HCT116 (cell line): ENCODE results near the gene ERGIC1. TPM values are rescaled to one million over a fixed set of nuclear protein-coding genes. Genes with fewer than 3 reads are reported as not detected.

Source experiments
- ATAC-seq: fragments of 200-7000 bp; cut with Tn5 transposase; 2 replicates; pipeline ENCODE4 v1.9.1; 2020; ENCODE audit warnings: mild to moderate bottlenecking, moderate library complexity
- BruUV-seq: library from RNA; stranded (reverse); fragments of 400-500 nt; replicated peaks from 2 replicates; lab custom pipeline; 2021; lab: Mats Ljungman, UMichigan
- CTCF ChIA-PET: fragments of 300-600 bp; sonication (Branson Sonifier 250); formaldehyde crosslinking; loops from one replicate; lab custom pipeline; 2021; ENCODE audit warnings: antibody characterized with exemption; lab: Charles Lee
- POLR2A ChIA-PET: fragments of 300-600, 350-600 bp; sonication (Branson Sonifier 250); formaldehyde crosslinking; loops from one replicate; lab custom pipeline; 2021; ENCODE audit warnings: antibody characterized with exemption; lab: Charles Lee
- RAD21 ChIA-PET, 2 experiments: fragments of 300-600 bp; sonication (Branson Sonifier 250); formaldehyde crosslinking; loops; one replicate each; lab custom pipeline; 2023; ENCODE audit warnings: low total read pairs in 2 of 2; ENCODE audit not compliant: uncharacterized antibody in 2 of 2, unreplicated experiment in 2 of 2, low non-redundant PET in 1 of 2; lab: Charles Lee
- DNase-seq: peaks from one replicate; pipeline ENCODE4 v3.0.0-alpha.2; 2010; ENCODE audit warnings: low read depth, low spot score
- H2AFZ ChIP-seq: fragments of 200-600 bp; shearing (Covaris generic), sonication (generic); 2 replicates; pipeline ENCODE4 v1.6.1; 2017; ENCODE audit warnings: low read depth, mixed run types, mixed read lengths, antibody characterized with exemption, low read length; ENCODE audit not compliant: poor library complexity, severe bottlenecking
- H3K27ac ChIP-seq: 2 replicates; pipeline ENCODE4 v1.5.1; 2012; ENCODE audit warnings: low read depth, low read length
- H3K27me3 ChIP-seq: fragments of 200-600 bp; sonication (generic); 2 replicates; pipeline ENCODE4 v1.6.1; 2016; ENCODE audit warnings: mixed run types, low read length, mixed read lengths; ENCODE audit not compliant: insufficient read depth
- H3K36me3 ChIP-seq, 2 experiments: fragments of 200-500 bp in 1 of 2; fragments of 200-600 bp in 1 of 2; sonication (Bioruptor generic) in 1 of 2; sonication (generic) in 1 of 2; 2 replicates each; pipeline versions ENCODE4 v1.5.1 to v1.6.1; 2014 to 2016; ENCODE audit warnings: low read length in 2 of 2, inconsistent platforms in 1 of 2, mixed read lengths in 1 of 2, mixed run types in 1 of 2; ENCODE audit not compliant: insufficient read depth in 2 of 2, control insufficient read depth in 1 of 2
- H3K4me1 ChIP-seq, 2 experiments: fragments of 200-600 bp in 1 of 2; sonication (generic) in 1 of 2; 2 replicates each; pipeline versions ENCODE4 v1.5.1 to v1.6.1; 2012 to 2017; ENCODE audit warnings: low read length in 2 of 2, inconsistent platforms in 1 of 2, mild to moderate bottlenecking in 1 of 2, mixed read lengths in 1 of 2, mixed run types in 1 of 2, moderate library complexity in 1 of 2; ENCODE audit not compliant: insufficient read depth in 2 of 2, control insufficient read depth in 1 of 2
- H3K4me2 ChIP-seq: fragments of 200-600 bp; sonication (generic); 2 replicates; pipeline ENCODE4 v1.6.1; 2017; ENCODE audit warnings: mixed run types, low read length, mixed read lengths
- H3K4me3 ChIP-seq, 2 experiments: fragments of 200-600 bp in 1 of 2; sonication (generic) in 1 of 2; replicated peaks in 1 of 2; 2 replicates each; pipeline ENCODE4 v1.5.1; 2011 to 2016; ENCODE audit warnings: low read length in 2 of 2, control low read depth in 1 of 2, low read depth in 1 of 2, mild to moderate bottlenecking in 1 of 2, mixed read lengths in 1 of 2, mixed run types in 1 of 2
- H3K79me2 ChIP-seq: fragments of 200-600 bp; sonication (generic); 2 replicates; pipeline ENCODE4 v1.6.1; 2017; ENCODE audit warnings: mild to moderate bottlenecking, mixed run types, low read length, moderate library complexity, mixed read lengths; ENCODE audit not compliant: insufficient read depth
- H3K9ac ChIP-seq: fragments of 200-600 bp; sonication (generic); 2 replicates; pipeline ENCODE4 v1.6.1; 2016; ENCODE audit warnings: low read length, mixed read lengths
- H3K9me2 ChIP-seq: fragments of 200-600 bp; sonication (generic), shearing (Covaris generic); 2 replicates; pipeline ENCODE4 v1.6.1; 2017; ENCODE audit warnings: mixed run types, mild to moderate bottlenecking, moderate library complexity; ENCODE audit not compliant: insufficient read depth
- H3K9me3 ChIP-seq, 2 experiments: fragments of 200-500 bp in 1 of 2; fragments of 200-600 bp in 1 of 2; sonication (Bioruptor generic) in 1 of 2; sonication (generic) in 1 of 2; 2 replicates each; pipeline ENCODE4 v1.6.1; 2014 to 2017; ENCODE audit warnings: low read length in 2 of 2, mixed read lengths in 2 of 2, inconsistent platforms in 1 of 2, low read depth in 1 of 2, mild to moderate bottlenecking in 1 of 2, mixed run types in 1 of 2, moderate library complexity in 1 of 2; ENCODE audit not compliant: control insufficient read depth in 1 of 2, insufficient read depth in 1 of 2
- H4K20me1 ChIP-seq: fragments of 200-600 bp; sonication (generic), shearing (Covaris generic); 2 replicates; pipeline ENCODE4 v1.6.1; 2017; ENCODE audit warnings: mixed run types, mild to moderate bottlenecking, moderate library complexity; ENCODE audit not compliant: insufficient read depth
- CBX3 ChIP-seq: IDR thresholded peaks from 2 replicates; pipeline ENCODE4 v1.6.1; 2012; ENCODE audit warnings: low read depth
- CEBPB ChIP-seq: IDR thresholded peaks from 2 replicates; pipeline ENCODE4 v1.6.1; 2012; ENCODE audit warnings: low read depth
- EZH2phosphoT487 ChIP-seq: fragments of 200-600 bp; IDR thresholded peaks from 2 replicates; pipeline ENCODE4 v1.6.1; 2018; ENCODE audit warnings: antibody characterized with exemption, borderline replicate concordance
- FOSL1 ChIP-seq: IDR thresholded peaks from 2 replicates; pipeline ENCODE4 v1.6.1; 2012; ENCODE audit warnings: low read depth
- JUND ChIP-seq: IDR thresholded peaks from 2 replicates; pipeline ENCODE4 v1.6.1; 2012
- POLR2A ChIP-seq: IDR thresholded peaks from 2 replicates; pipeline ENCODE4 v1.7.0; 2011; ENCODE audit warnings: borderline replicate concordance; ENCODE audit not compliant: insufficient read depth, insufficient read length; ENCODE audit errors: extremely low read depth
- ZFX ChIP-seq: fragments of 450-650 bp; IDR thresholded peaks from 2 replicates; pipeline ENCODE4 v1.6.1; 2017
- ZNF274 ChIP-seq: fragments of 200-500 bp; sonication (Bioruptor generic); IDR thresholded peaks from 2 replicates; pipeline ENCODE4 v1.6.1; 2014; ENCODE audit warnings: mild to moderate bottlenecking, low read depth, low read length, inconsistent platforms
- intact Hi-C: fragments of 100-400 bp; cut with micrococcal nuclease; formaldehyde crosslinking; loops from 2 replicates; pipeline ENCODE4 v1.10.0; 2022
- total RNA-seq: library from RNA; stranded (reverse); gene quantifications from one replicate; pipeline ENCODE4 v1.2.1, GENCODE V29; 2021; ENCODE audit not compliant: unreplicated experiment
- TF ChIP-seq, protein P1 (sequence below): IDR thresholded peaks from 2 replicates; pipeline ENCODE4 v1.6.1; 2012; ENCODE audit warnings: low read depth
- TF ChIP-seq, protein P2 (sequence below): IDR thresholded peaks from 2 replicates; pipeline ENCODE4 v1.6.1; 2012

The ERGIC1 gene
- total RNA-seq, 1 experiment from 2014 or later, result 73.3 TPM

DNA sequence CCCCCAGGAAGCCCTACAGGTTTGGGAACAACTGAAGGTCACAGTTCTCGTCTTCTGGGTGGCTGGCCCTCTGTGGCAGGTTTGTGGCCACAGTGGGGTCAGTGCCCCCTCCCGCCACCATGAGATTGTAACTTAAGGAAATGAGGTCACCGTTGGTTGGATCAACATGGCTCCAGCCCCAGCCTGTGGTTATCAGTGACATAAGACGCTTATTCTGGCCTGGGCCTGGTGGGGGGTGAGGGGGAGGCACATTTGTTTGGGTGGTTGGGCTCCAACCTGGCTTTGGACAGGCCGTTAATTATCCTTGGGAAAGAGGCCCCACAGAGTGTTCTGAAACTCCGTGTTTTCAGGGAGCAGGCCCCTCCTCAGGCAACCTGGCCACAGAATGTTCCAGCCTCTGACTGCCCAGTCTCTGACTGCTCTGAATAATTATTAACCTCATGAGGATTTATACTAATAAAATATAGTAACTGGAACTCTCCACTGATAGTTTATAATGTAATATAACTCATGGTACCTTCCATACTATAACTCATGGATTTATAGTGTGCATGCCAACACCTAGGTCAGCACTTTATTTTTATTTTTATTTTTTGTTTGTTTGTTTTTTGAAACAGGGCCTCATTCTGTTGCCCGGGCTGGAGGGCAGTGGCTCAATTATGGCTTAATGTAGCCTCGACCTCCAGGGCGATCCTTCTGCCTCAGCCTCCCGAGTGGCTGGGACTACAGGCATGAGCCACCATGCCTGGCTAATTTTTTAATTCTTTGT lies 67.1 kb downstream of the ERGIC1 start:
- CTCF ChIA-PET, result interaction anchor here (1.4 kb wide), 1 partner anchor 187 kb away, joined by 3 read pairs; no protein-coding TSS in a partner anchor
- Histone ChIP-seq H2AFZ (no peak overlapping the region), H3K79me2 (no peaks in the 10 kb centered on the region), H3K9me3 (no peaks in the 10 kb centered on the region), H3K9me2 (no peaks in the 10 kb centered on the region), H3K4me1 (peaks cover 12 to 35% of the 10 kb centered on the region in 2 experiments; a peak in 3 of 4 replicates), H4K20me1 (no peaks in the 10 kb centered on the region), H3K27me3 (no peaks in the 10 kb centered on the region), H3K36me3 (no peaks in the 10 kb centered on the region), H3K27ac (no peak overlapping the region), H3K4me2 (no peak overlapping the region), H3K4me3 (no peak overlapping the region), H3K9ac (no peak overlapping the region)
- DNase-seq (no peak), ATAC-seq (no peak)
- intact Hi-C loops, result no loop called here
- POLR2A ChIA-PET, result no interaction called here
- no peak for TF ChIP-seq ZNF274
- BruUV-seq, result no TSS peak
- RAD21 ChIA-PET, result no interaction called here

DNA sequence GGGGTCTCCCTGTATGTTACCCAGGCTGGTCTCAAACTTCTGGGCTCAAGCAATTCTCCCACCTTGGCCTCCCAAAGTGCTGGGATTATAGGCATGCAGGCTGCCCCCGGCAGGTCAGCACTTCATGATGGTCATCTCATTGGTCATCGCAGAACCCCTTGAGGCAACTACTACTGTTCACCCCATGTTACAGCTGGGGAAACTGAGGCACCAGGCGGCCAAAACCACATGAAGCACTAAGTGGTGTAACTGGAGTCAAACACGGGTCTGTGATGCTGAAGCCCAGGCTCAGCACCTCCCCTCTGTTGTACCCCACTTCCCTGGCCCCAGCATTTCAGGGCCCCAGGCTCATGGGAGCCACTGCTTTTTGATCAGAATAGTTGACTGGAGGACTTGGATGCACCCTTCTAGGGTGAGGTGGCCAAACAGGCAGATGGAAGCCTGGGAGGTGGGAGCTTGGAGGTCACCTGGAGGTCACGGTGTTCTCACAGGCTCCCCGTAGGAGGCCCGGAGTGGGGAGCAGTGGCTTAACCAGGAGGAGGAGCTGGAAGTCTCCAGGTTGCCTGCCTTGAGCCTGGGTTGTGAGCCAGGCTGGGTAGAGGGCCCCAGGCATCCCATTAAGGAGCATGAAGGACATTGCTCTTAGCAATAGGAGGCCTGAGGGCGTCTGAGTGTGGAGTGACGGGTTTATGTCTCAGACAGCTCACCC lies 67.9 kb downstream of the ERGIC1 start:
- no peak overlapping the region for H3K4me3 ChIP-seq
- no peak overlapping the region for H3K27ac ChIP-seq
- ChIA-PET CTCF (interaction anchor here (1.4 kb wide), 1 partner anchor 188 kb away, joined by 3 read pairs; no protein-coding TSS in a partner anchor), POLR2A (no interaction called here)
- intact Hi-C loops, result loop anchor here (2.0 kb wide), 2 partner anchors 133 to 185 kb away; no protein-coding TSS in a partner anchor
- H3K4me1 ChIP-seq, result peaks cover 12 to 35% of the 10 kb centered on the region in 2 experiments; a peak in 3 of 4 replicates
- H2AFZ ChIP-seq, result no peak overlapping the region
- H3K27me3 ChIP-seq, result no peaks in the 10 kb centered on the region
- no peaks in the 10 kb centered on the region for H3K36me3 ChIP-seq
- no peak overlapping the region for H3K4me2 ChIP-seq
- no peak for TF ChIP-seq FOSL1
- TF ChIP-seq, protein P1, sequence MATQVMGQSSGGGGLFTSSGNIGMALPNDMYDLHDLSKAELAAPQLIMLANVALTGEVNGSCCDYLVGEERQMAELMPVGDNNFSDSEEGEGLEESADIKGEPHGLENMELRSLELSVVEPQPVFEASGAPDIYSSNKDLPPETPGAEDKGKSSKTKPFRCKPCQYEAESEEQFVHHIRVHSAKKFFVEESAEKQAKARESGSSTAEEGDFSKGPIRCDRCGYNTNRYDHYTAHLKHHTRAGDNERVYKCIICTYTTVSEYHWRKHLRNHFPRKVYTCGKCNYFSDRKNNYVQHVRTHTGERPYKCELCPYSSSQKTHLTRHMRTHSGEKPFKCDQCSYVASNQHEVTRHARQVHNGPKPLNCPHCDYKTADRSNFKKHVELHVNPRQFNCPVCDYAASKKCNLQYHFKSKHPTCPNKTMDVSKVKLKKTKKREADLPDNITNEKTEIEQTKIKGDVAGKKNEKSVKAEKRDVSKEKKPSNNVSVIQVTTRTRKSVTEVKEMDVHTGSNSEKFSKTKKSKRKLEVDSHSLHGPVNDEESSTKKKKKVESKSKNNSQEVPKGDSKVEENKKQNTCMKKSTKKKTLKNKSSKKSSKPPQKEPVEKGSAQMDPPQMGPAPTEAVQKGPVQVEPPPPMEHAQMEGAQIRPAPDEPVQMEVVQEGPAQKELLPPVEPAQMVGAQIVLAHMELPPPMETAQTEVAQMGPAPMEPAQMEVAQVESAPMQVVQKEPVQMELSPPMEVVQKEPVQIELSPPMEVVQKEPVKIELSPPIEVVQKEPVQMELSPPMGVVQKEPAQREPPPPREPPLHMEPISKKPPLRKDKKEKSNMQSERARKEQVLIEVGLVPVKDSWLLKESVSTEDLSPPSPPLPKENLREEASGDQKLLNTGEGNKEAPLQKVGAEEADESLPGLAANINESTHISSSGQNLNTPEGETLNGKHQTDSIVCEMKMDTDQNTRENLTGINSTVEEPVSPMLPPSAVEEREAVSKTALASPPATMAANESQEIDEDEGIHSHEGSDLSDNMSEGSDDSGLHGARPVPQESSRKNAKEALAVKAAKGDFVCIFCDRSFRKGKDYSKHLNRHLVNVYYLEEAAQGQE, result no peak
- TF ChIP-seq, protein P2, sequence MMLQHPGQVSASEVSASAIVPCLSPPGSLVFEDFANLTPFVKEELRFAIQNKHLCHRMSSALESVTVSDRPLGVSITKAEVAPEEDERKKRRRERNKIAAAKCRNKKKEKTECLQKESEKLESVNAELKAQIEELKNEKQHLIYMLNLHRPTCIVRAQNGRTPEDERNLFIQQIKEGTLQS, result no peak
- no peak for TF ChIP-seq CBX3
- TF ChIP-seq POLR2A, result no peak
- no peak for TF ChIP-seq ZFX
- TF ChIP-seq ZNF274, result no peak
- no peak for TF ChIP-seq CEBPB
- TF ChIP-seq JUND, result no peak
- TF ChIP-seq EZH2phosphoT487, result no peak
- TF ChIP-seq, all 23 proteins: peak for 0
- H3K9ac ChIP-seq, result no peak overlapping the region
- no peak for DNase-seq
- no peaks in the 10 kb centered on the region for H3K79me2 ChIP-seq
- H4K20me1 ChIP-seq, result no peaks in the 10 kb centered on the region
- ATAC-seq, result no peak
- RAD21 ChIA-PET, result no interaction called here
- no TSS peak for BruUV-seq
- no peaks in the 10 kb centered on the region for H3K9me3 ChIP-seq
- H3K9me2 ChIP-seq, result no peaks in the 10 kb centered on the region
